Fibroblast of lung (primary cell): ENCODE data around the gene MINAR2. TPM values are rescaled to one million over a fixed set of nuclear protein-coding genes. Genes with fewer than 3 reads are reported as not detected.

Experiments used
- DNase-seq, 2 donors: peaks; one replicate each; pipeline versions ENCODE4 v3.0.0 to v3.0.0-alpha.2; 2010; ENCODE audit warnings: low read depth in 2 of 2
- H2AFZ ChIP-seq: 2 replicates; pipeline ENCODE4 v1.5.1; 2012; ENCODE audit warnings: low read length, control low read depth, inconsistent platforms
- H3K27ac ChIP-seq: 2 replicates; pipeline ENCODE4 v1.5.1; 2011; ENCODE audit warnings: low read length, control low read depth; ENCODE audit not compliant: insufficient read depth
- H3K27me3 ChIP-seq: 2 replicates; pipeline ENCODE4 v1.5.1; 2011; ENCODE audit warnings: mild to moderate bottlenecking, low read length; ENCODE audit not compliant: control insufficient read depth, insufficient read depth
- H3K36me3 ChIP-seq: 2 replicates; pipeline ENCODE4 v1.5.1; 2011; ENCODE audit warnings: low read length; ENCODE audit not compliant: control insufficient read depth, insufficient read depth
- H3K4me1 ChIP-seq: 2 replicates; pipeline ENCODE4 v1.5.1; 2011; ENCODE audit warnings: low read length; ENCODE audit not compliant: control insufficient read depth, insufficient read depth; ENCODE audit errors: extremely low read depth
- H3K4me2 ChIP-seq: 2 replicates; pipeline ENCODE4 v1.5.1; 2011; ENCODE audit warnings: low read length, control low read depth; ENCODE audit not compliant: insufficient read depth; ENCODE audit errors: extremely low read depth
- H3K4me3 ChIP-seq, 4 experiments: fragments of 200-600 bp in 1 of 4; sonication (generic) in 1 of 4; replicated peaks in 1 of 4; 2 replicates each; pipeline ENCODE4 v1.5.1; 2011 to 2016; ENCODE audit warnings: low read length in 4 of 4, low read depth in 3 of 4, mild to moderate bottlenecking in 3 of 4, control low read depth in 2 of 4, inconsistent platforms in 1 of 4, mixed read lengths in 1 of 4; ENCODE audit not compliant: insufficient read depth in 1 of 4; ENCODE audit errors: control extremely low read depth in 1 of 4
- H3K79me2 ChIP-seq: 2 replicates; pipeline ENCODE4 v1.5.1; 2012; ENCODE audit warnings: mild to moderate bottlenecking, low read length, inconsistent platforms; ENCODE audit not compliant: control insufficient read depth, insufficient read depth
- H3K9ac ChIP-seq: 2 replicates; pipeline ENCODE4 v1.5.1; 2011; ENCODE audit warnings: mild to moderate bottlenecking, low read length, control low read depth; ENCODE audit not compliant: insufficient read depth
- H3K9me3 ChIP-seq: 2 replicates; pipeline ENCODE4 v1.5.1; 2012; ENCODE audit warnings: low read depth, low read length; ENCODE audit not compliant: control insufficient read depth, insufficient read depth
- H4K20me1 ChIP-seq: 2 replicates; pipeline ENCODE4 v1.5.1; 2011; ENCODE audit warnings: low read length; ENCODE audit not compliant: control insufficient read depth, insufficient read depth; ENCODE audit errors: extremely low read depth
- EZH2 ChIP-seq: IDR thresholded peaks from 2 replicates; pipeline ENCODE4 v1.5.1; 2012; ENCODE audit warnings: low read length, control low read depth, mild to moderate bottlenecking; ENCODE audit errors: missing control alignments
- polyA plus RNA-seq, 2 donors: library from polyadenylated mRNA; depleted of rRNA in 1 of 2; stranded (reverse) in 1 of 2; unstranded in 1 of 2; fragments of >200 nt; gene quantifications; 2 replicates each; pipeline ENCODE4 v1.2.1, GENCODE V29; 2011 to 2012; ENCODE audit warnings: missing spikeins in 1 of 2
- total RNA-seq: library from RNA; depleted of rRNA; stranded (reverse); fragments of >200 nt; gene quantifications from 2 replicates; pipeline ENCODE4 v1.2.1, GENCODE V29; 2014
- TF ChIP-seq, protein P1 (sequence below), 2 donors: IDR thresholded peaks in 1 of 2; conservative IDR thresholded peaks in 1 of 2; 1 replicate in 1 of 2; 2 replicates in 1 of 2; pipeline ENCODE4 v1.5.1; 2011 to 2012; ENCODE audit warnings: low read length in 2 of 2, control low read depth in 1 of 2, inconsistent platforms in 1 of 2, low read depth in 1 of 2, mild to moderate bottlenecking in 1 of 2

The MINAR2 gene
- total and polyA plus RNA-seq, 2 donors (not counting 1 experiment from before 2014, with no cell fraction given), result not detected

DNA sequence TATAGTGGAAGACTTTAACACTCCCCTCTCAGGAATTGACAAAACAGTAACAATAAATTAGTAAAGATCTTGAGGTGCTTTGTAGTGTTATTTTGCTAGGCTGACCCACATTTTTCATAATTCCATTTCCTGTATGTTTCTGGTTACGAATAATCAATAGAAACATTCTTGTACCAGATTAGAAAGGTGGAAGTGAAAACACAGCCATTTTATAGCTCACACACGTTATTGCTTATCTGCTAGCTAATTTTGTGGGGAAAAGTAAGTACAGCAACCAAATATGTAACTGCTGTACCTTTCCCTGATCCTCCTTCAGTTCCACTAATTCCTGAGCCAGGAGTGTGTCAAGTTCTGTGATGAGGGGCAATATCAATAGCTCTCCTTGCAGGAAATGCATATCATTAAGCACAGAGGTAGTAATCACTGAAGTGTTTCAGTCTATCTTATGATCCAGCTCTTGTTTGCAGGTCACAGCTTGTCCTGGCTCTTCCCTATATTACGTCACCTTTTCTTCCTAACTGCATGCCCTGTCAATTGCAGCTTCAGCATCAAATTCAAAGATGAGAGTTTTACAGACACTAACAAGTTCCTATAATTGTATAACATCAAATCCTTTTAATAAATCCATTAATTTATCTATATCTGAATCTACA, 59.4 kb downstream of the MINAR2 start:
- no peaks in the 10 kb centered on the region for H3K27me3 ChIP-seq
- H3K4me2 ChIP-seq, result no peak overlapping the region
- no peaks in the 10 kb centered on the region for H4K20me1 ChIP-seq
- H3K36me3 ChIP-seq, result no peaks in the 10 kb centered on the region
- H3K4me3 ChIP-seq, result no peak overlapping the region
- no peak for TF ChIP-seq EZH2
- TF ChIP-seq, protein P1, sequence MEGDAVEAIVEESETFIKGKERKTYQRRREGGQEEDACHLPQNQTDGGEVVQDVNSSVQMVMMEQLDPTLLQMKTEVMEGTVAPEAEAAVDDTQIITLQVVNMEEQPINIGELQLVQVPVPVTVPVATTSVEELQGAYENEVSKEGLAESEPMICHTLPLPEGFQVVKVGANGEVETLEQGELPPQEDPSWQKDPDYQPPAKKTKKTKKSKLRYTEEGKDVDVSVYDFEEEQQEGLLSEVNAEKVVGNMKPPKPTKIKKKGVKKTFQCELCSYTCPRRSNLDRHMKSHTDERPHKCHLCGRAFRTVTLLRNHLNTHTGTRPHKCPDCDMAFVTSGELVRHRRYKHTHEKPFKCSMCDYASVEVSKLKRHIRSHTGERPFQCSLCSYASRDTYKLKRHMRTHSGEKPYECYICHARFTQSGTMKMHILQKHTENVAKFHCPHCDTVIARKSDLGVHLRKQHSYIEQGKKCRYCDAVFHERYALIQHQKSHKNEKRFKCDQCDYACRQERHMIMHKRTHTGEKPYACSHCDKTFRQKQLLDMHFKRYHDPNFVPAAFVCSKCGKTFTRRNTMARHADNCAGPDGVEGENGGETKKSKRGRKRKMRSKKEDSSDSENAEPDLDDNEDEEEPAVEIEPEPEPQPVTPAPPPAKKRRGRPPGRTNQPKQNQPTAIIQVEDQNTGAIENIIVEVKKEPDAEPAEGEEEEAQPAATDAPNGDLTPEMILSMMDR (conservative IDR thresholded peaks at IDR 0.05 in 1 of 2, IDR thresholded peaks at IDR 0.05 in 1 of 2; ENCODE audit: low read depth in 1 of 2, low read length in 2 of 2), result no peak
- no peak overlapping the region for H2AFZ ChIP-seq
- H3K4me1 ChIP-seq, result no peaks in the 10 kb centered on the region
- H3K79me2 ChIP-seq, result no peaks in the 10 kb centered on the region
- H3K9me3 ChIP-seq, result no peaks in the 10 kb centered on the region
- H3K27ac ChIP-seq, result no peak overlapping the region
- H3K9ac ChIP-seq, result no peak overlapping the region
- DNase-seq, result no peak

Other genes with a start within 250 kb of the MINAR2 start
- gene CHSY3, start 156.4 kb downstream of the MINAR2 start, total RNA-seq, result 0.99 and 1.3 TPM in 2 replicates
- gene CHSY3, start 156.4 kb downstream of the MINAR2 start, polyA plus RNA-seq, result 0.51 and 0.76 TPM in 2 replicates